GM23248 (cell line): ENCODE measurements around the gene NUDT12.

ENCODE experiments used
- EZH2 ChIP-seq: fragments of 200-600 bp; sonication (generic); IDR thresholded peaks from 2 replicates; pipeline ENCODE4 v1.6.1; 2018; ENCODE audit warnings: antibody characterized with exemption, mild to moderate bottlenecking; ENCODE audit not compliant: insufficient read depth, poor library complexity, severe bottlenecking
- EZH2phosphoT487 ChIP-seq: fragments of 200-600 bp; sonication (generic); IDR thresholded peaks from 2 replicates; pipeline ENCODE4 v1.6.1; 2018; ENCODE audit warnings: antibody characterized with exemption, moderate library complexity, mild to moderate bottlenecking, low read depth; ENCODE audit not compliant: insufficient read depth

DNA sequence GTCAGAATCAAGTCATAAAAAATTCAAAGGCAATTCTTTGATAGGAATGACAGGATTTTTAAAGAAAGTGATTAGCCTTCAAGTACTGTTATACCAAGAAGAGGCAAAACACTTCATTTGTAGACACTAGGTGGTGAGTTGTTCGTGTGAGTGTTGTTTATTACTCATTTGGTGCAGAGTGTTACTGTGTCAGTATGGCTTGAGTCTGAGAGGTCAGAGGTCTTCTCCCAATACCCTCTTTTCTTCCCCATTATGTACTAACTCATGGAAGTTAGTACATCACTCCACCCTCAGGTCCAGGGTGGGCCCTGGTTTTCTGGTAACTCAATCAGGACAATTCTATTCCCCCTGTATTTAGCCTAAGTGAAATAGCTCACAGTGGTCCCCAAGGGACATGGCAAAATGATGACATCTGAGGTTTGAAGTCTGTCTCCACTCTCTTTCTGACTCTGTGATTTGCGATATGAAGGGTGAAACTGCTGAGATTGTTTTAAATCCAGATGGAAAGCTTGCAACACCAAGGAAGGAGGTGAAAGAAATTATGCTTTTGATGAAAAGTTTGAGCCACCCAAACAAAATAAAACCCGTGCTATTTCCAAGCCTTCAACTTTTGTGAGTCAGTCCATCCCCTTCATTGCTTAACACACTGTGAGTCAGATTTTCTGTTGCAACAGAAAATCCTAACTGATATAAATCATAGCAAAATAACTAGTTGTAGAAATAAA lies 56.8 kb downstream of the NUDT12 start:
- no peak for TF ChIP-seq EZH2
- peak; percentile 97 for TF ChIP-seq EZH2phosphoT487
